HepG2 (cell line): ENCODE results near the gene TPRG1. TPM values are rescaled to one million over a fixed set of nuclear protein-coding genes. Genes with fewer than 3 reads are reported as not detected.

ENCODE experiments used
- ATAC-seq: fragments of 200-7000 bp; cut with Tn5 transposase; 3 replicates; pipeline ENCODE4 v1.9.1; 2020; ENCODE audit warnings: mild to moderate bottlenecking, moderate library complexity
- BruUV-seq: library from RNA; stranded (reverse); fragments of 400-500 nt; replicated peaks from 2 replicates; lab custom pipeline; 2021; lab: Mats Ljungman, UMichigan
- CTCF ChIA-PET: fragments of 300-600 bp; formaldehyde crosslinking; extraction: SDS; loops from one replicate; lab custom pipeline; 2021; ENCODE audit warnings: low total read pairs, inconsistent platforms, low intra/inter-chr PET ratio; lab: Yijun Ruan, JAX
- POLR2A ChIA-PET: fragments of 350-600 bp; sonication (Branson Sonifier 250); formaldehyde crosslinking; loops from one replicate; lab custom pipeline; 2020; ENCODE audit warnings: antibody characterized with exemption, inconsistent platforms; lab: Yijun Ruan, JAX
- DNase-seq: peaks from one replicate; pipeline ENCODE4 v3.0.0-alpha.2; 2015; ENCODE audit warnings: low spot score
- FAIRE-seq: peaks from 3 replicates; lab custom pipeline; 2011; peaks lifted over from hg19 to GRCh38; lab: Jason Lieb, UNC
- H2AFZ ChIP-seq: one replicate; pipeline ENCODE4 v1.6.1; 2011; ENCODE audit warnings: low read length, inconsistent platforms
- H3K27ac ChIP-seq: fragments of 300-600 bp; 3 replicates; pipeline ENCODE4 v1.8.0; 2011; ENCODE audit warnings: mixed run types, mild to moderate bottlenecking, mixed read lengths, low read length, inconsistent platforms; ENCODE audit not compliant: insufficient read depth; ENCODE audit errors: extremely low read length
- H3K27me3 ChIP-seq, 2 experiments: fragments of 200-600 bp in 1 of 2; 2 replicates in 1 of 2; 3 replicates in 1 of 2; pipeline versions ENCODE4 v1.6.0 to v1.8.0; 2011; ENCODE audit warnings: low read length in 2 of 2, mild to moderate bottlenecking in 2 of 2, moderate library complexity in 2 of 2, inconsistent platforms in 1 of 2; ENCODE audit not compliant: insufficient read depth in 2 of 2, control insufficient read depth in 1 of 2
- H3K36me3 ChIP-seq, 2 experiments: fragments of 200-600 bp in 1 of 2; replicated peaks in 1 of 2; 2 replicates in 1 of 2; 3 replicates in 1 of 2; pipeline versions ENCODE4 v1.5.1 to v1.8.0; 2011; ENCODE audit warnings: low read length in 2 of 2, inconsistent platforms in 1 of 2; ENCODE audit not compliant: insufficient read depth in 2 of 2, control insufficient read depth in 1 of 2
- H3K4me1 ChIP-seq: 2 replicates; pipeline ENCODE4 v1.5.1; 2012; ENCODE audit warnings: low read length, inconsistent platforms; ENCODE audit not compliant: insufficient read depth
- H3K4me2 ChIP-seq: 2 replicates; pipeline ENCODE4 v1.6.0; 2011; ENCODE audit warnings: low read depth, low read length, inconsistent platforms
- H3K4me3 ChIP-seq, 3 experiments: fragments of 200-600 bp in 1 of 3; sonication (generic), shearing (Covaris generic) in 1 of 3; replicated peaks in 1 of 3; 2 replicates each; pipeline ENCODE4 v1.5.1; 2011 to 2016; ENCODE audit warnings: low read length in 3 of 3, inconsistent platforms in 2 of 3, low read depth in 2 of 3, mild to moderate bottlenecking in 2 of 3, control low read depth in 1 of 3, mixed read lengths in 1 of 3; ENCODE audit not compliant: insufficient read depth in 1 of 3
- H3K79me2 ChIP-seq: one replicate; pipeline ENCODE4 v1.6.1; 2011; ENCODE audit warnings: low read length, inconsistent platforms; ENCODE audit not compliant: insufficient read depth
- H3K9ac ChIP-seq: 2 replicates; pipeline ENCODE4 v1.6.0; 2011; ENCODE audit warnings: mild to moderate bottlenecking, low read depth, low read length, inconsistent platforms; ENCODE audit not compliant: insufficient read depth
- H3K9me3 ChIP-seq: 2 replicates; pipeline ENCODE4 v1.5.1; 2012; ENCODE audit warnings: mild to moderate bottlenecking, low read length
- H4K20me1 ChIP-seq: 2 replicates; pipeline ENCODE4 v1.6.0; 2011; ENCODE audit warnings: inconsistent platforms, mild to moderate bottlenecking, low read length, moderate library complexity; ENCODE audit not compliant: insufficient read depth
- ARNT ChIP-seq: fragments of 450-650 bp; IDR thresholded peaks from 2 replicates; pipeline ENCODE4 v1.6.1; 2017
- HNRNPLL ChIP-seq: fragments of 200-400 bp; formaldehyde crosslinking; IDR thresholded peaks from 2 replicates; pipeline ENCODE4 v1.6.1; 2017; ENCODE audit warnings: mild to moderate bottlenecking, low read depth, low read length; ENCODE audit not compliant: poor library complexity, severe bottlenecking
- IKZF1 ChIP-seq: fragments of 450-650 bp; IDR thresholded peaks from 2 replicates; pipeline ENCODE4 v1.7.1; 2016
- ZNF253 ChIP-seq: sonication (generic); formaldehyde crosslinking; IDR thresholded peaks from 2 replicates; pipeline ENCODE4 v1.8.0; 2022; ENCODE audit warnings: mild to moderate bottlenecking, missing genetic modification reagents, borderline replicate concordance
- ZNF260 ChIP-seq: sonication (generic); formaldehyde crosslinking; IDR thresholded peaks from 2 replicates; pipeline ENCODE4 v1.4.0; 2020; ENCODE audit warnings: missing genetic modification reagents, low read depth, mild to moderate bottlenecking, borderline replicate concordance
- ZNF30 ChIP-seq: sonication (generic); formaldehyde crosslinking; IDR thresholded peaks from 2 replicates; pipeline ENCODE4 v1.5.0; 2020; ENCODE audit warnings: mild to moderate bottlenecking, missing genetic modification reagents
- ZNF781 ChIP-seq: sonication (generic); formaldehyde crosslinking; IDR thresholded peaks from 2 replicates; pipeline ENCODE4 v1.5.1; 2020; ENCODE audit warnings: borderline replicate concordance, mild to moderate bottlenecking, missing genetic modification reagents; ENCODE audit errors: not compliant biosample characterization
- ZZZ3 ChIP-seq: sonication (generic); formaldehyde crosslinking; IDR thresholded peaks from 2 replicates; pipeline ENCODE4 v1.4.0; 2020; ENCODE audit warnings: missing genetic modification reagents, mild to moderate bottlenecking, borderline replicate concordance
- in situ Hi-C: cut with HindIII; loops from 2 replicates; pipeline ENCODE4 v1.10.0; 2017; ENCODE audit warnings: low pct_unique_long_range_greater_than_20kb; ENCODE audit not compliant: extremely low pct_ligation_motif_present
- intact Hi-C: fragments of 100-400 bp; cut with micrococcal nuclease; formaldehyde crosslinking; loops from one replicate; pipeline ENCODE4 v1.10.0; 2022; ENCODE audit not compliant: unreplicated experiment
- polyA plus RNA-seq, 8 experiments: library from polyadenylated mRNA; depleted of rRNA in 3 of 8; stranded (reverse) in 7 of 8; unstranded in 1 of 8; fragments of >200 nt; fragmentation: Illumina TruSeq in 4 of 8; extraction: Trizol in 4 of 8; gene quantifications; 2 replicates each; pipeline versions ENCODE4 v1.2.1 to v1.2.3, GENCODE V29; 2011 to 2016; ENCODE audit warnings: low read depth in 4 of 8, missing spikeins in 1 of 8, mixed read lengths in 1 of 8; ENCODE audit not compliant: insufficient read depth in 1 of 8
- total RNA-seq, 5 experiments: library from RNA; depleted of rRNA; stranded (reverse); fragments of >200 nt; fragmentation: Illumina TruSeq; extraction: Trizol; gene quantifications; 2 replicates each; pipeline ENCODE4 v1.2.3, GENCODE V29; 2016; ENCODE audit warnings: low read depth in 1 of 5
- TF ChIP-seq, protein P1 (sequence below): sonication (generic); formaldehyde crosslinking; IDR thresholded peaks from 2 replicates; pipeline ENCODE4 v1.8.0; 2022; ENCODE audit warnings: mild to moderate bottlenecking, missing genetic modification reagents, moderate library complexity
- TF ChIP-seq, protein P2 (sequence below): sonication (generic); formaldehyde crosslinking; IDR thresholded peaks from 2 replicates; pipeline ENCODE4 v1.4.0; 2020; ENCODE audit warnings: missing genetic modification reagents
- TF ChIP-seq, protein P3 (sequence below): sonication (generic); formaldehyde crosslinking; IDR thresholded peaks from 2 replicates; pipeline ENCODE4 v1.5.0; 2020; ENCODE audit warnings: missing genetic modification reagents, mild to moderate bottlenecking, borderline replicate concordance
- TF ChIP-seq, protein P4 (sequence below): sonication (generic); formaldehyde crosslinking; IDR thresholded peaks from 2 replicates; pipeline ENCODE4 v1.8.1; 2023; ENCODE audit warnings: mild to moderate bottlenecking, missing genetic modification reagents

TPRG1 gene
- total and polyA plus RNA-seq, 2 of the 13 experiments (the other 11 are each of a cell fraction or from before 2014, with no cell fraction given): 0.17 TPM; not detected in 1

DNA sequence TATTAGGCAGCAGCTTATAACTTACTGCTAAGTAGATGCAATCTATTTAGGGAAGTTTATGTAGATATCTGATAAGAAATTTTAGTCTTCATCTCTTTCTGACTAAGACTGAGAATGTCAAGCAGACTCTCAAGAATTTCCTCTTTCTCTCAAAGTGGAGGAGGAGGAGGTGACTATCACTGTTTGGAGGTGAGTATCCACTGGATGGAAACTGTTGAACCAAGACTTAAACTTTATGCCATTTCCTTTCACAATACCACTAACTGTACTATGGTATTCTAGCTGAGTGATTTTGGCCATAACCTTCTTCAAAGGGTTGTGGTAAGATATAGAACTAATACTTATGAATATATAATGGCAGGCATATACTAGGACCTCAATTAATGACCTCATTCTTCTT, 64.6 kb downstream of the TPRG1 start:
- Histone ChIP-seq H3K27me3 (no peaks in the 10 kb centered on the region; a peak in 1 of 5 replicates), H3K79me2 (no peaks in the 10 kb centered on the region), H3K9me3 (no peaks in the 10 kb centered on the region), H3K4me3 (no peak overlapping the region), H4K20me1 (no peaks in the 10 kb centered on the region), H2AFZ (no peak overlapping the region), H3K9ac (no peak overlapping the region), H3K4me2 (no peak overlapping the region), H3K27ac (no peak overlapping the region), H3K36me3 (no peaks in the 10 kb centered on the region), H3K4me1 (no peaks in the 10 kb centered on the region)
- intact Hi-C loops: no loop called here
- ChIA-PET CTCF (no interaction called here), POLR2A (no interaction called here)
- TF ChIP-seq, protein P1, sequence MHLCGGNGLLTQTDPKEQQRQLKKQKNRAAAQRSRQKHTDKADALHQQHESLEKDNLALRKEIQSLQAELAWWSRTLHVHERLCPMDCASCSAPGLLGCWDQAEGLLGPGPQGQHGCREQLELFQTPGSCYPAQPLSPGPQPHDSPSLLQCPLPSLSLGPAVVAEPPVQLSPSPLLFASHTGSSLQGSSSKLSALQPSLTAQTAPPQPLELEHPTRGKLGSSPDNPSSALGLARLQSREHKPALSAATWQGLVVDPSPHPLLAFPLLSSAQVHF (CRISPR knock-in tag): no peak
- TF ChIP-seq ZNF253: no peak
- TF ChIP-seq ZNF781 (CRISPR knock-in tag): no peak
- no peak for TF ChIP-seq IKZF1
- TF ChIP-seq, protein P2, sequence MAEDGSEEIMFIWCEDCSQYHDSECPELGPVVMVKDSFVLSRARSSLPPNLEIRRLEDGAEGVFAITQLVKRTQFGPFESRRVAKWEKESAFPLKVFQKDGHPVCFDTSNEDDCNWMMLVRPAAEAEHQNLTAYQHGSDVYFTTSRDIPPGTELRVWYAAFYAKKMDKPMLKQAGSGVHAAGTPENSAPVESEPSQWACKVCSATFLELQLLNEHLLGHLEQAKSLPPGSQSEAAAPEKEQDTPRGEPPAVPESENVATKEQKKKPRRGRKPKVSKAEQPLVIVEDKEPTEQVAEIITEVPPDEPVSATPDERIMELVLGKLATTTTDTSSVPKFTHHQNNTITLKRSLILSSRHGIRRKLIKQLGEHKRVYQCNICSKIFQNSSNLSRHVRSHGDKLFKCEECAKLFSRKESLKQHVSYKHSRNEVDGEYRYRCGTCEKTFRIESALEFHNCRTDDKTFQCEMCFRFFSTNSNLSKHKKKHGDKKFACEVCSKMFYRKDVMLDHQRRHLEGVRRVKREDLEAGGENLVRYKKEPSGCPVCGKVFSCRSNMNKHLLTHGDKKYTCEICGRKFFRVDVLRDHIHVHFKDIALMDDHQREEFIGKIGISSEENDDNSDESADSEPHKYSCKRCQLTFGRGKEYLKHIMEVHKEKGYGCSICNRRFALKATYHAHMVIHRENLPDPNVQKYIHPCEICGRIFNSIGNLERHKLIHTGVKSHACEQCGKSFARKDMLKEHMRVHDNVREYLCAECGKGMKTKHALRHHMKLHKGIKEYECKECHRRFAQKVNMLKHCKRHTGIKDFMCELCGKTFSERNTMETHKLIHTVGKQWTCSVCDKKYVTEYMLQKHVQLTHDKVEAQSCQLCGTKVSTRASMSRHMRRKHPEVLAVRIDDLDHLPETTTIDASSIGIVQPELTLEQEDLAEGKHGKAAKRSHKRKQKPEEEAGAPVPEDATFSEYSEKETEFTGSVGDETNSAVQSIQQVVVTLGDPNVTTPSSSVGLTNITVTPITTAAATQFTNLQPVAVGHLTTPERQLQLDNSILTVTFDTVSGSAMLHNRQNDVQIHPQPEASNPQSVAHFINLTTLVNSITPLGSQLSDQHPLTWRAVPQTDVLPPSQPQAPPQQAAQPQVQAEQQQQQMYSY (CRISPR knock-in tag): no peak
- TF ChIP-seq, protein P3, sequence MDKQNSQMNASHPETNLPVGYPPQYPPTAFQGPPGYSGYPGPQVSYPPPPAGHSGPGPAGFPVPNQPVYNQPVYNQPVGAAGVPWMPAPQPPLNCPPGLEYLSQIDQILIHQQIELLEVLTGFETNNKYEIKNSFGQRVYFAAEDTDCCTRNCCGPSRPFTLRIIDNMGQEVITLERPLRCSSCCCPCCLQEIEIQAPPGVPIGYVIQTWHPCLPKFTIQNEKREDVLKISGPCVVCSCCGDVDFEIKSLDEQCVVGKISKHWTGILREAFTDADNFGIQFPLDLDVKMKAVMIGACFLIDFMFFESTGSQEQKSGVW (CRISPR knock-in tag): no peak
- TF ChIP-seq, protein P4, sequence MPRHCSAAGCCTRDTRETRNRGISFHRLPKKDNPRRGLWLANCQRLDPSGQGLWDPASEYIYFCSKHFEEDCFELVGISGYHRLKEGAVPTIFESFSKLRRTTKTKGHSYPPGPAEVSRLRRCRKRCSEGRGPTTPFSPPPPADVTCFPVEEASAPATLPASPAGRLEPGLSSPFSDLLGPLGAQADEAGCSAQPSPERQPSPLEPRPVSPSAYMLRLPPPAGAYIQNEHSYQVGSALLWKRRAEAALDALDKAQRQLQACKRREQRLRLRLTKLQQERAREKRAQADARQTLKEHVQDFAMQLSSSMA (CRISPR knock-in tag): no peak
- no peak for TF ChIP-seq HNRNPLL
- no peak for TF ChIP-seq ZNF30 (CRISPR knock-in tag)
- no peak for TF ChIP-seq ZNF260 (CRISPR knock-in tag)
- TF ChIP-seq ARNT: no peak
- TF ChIP-seq ZZZ3: no peak
- no TSS peak for BruUV-seq
- DNase-seq (no peak), ATAC-seq (no peak), FAIRE-seq (no peak)
- in situ Hi-C loops: no loop called here
